NCI-H1417 (cell line): ENCODE results near the gene CLDN6.
"Not testable (repeated sequence)": the region's sequence is repeated elsewhere in the genome, so short reads cannot be mapped to it uniquely, and the experiment has no call there.

Source experiments
- DNase-seq, 3 experiments: peaks; one replicate each; lab custom pipeline; 2025; lab: John Stamatoyannopoulos, UW

Gene CLDN6

GRCh38 chr16:3017794-3018506 lies at the start of gene CLDN6:
TSS of gene CLDN6 (minus strand) at chr16:3018183. CDS start at chr16:3016021, 2,162 bp downstream.
- peak in 1 of 3 experiments; percentile 2 for DNase-seq

- DNase-seq, result no peak
Measured at GRCh38 chr16:3066440-3066748, 48.4 kb upstream of the CLDN6 start.

GRCh38 chr16:3065742-3066439 lies 47.9 kb upstream of the CLDN6 start:
- no peak for DNase-seq

DNA sequence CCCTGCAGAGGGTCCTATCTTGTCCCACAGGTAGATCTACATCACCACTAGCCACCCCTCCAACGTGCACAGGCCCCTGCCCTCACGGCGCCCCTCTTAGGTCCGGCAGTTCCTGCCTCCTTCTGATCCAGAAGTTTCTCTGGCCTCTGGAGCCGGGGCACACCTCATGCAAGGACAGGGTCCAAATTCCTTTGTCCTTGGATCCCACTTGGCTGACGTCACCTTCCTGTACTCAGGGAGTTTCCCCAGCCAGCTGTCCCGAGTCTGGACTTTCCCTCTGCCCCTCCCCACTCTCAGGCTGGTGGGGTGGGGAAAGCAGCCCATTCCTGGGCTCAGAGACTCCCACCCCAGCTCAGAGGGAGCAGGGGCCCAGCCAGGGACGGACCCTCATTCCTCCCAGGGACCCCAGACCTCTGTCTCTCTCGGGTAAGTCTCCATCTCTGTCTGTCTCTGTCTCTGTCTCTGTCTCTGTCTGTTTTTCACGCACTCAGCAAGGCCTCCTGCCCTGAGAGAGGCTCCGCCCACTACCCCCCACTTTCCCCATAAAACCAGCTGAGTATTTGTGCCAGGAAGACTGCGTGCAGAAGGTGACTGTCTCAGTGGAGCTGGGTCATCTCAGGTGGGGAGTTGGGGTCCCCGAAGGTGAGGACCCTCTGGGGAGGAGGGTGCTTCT lies 47.2 kb upstream of the CLDN6 start, which contains the start of gene IL32:
Gene IL32, plus strand, starts transcription at position 572 of the 673 bp plus-strand sequence. CDS start 172 bp downstream, outside the sequence.
- DNase-seq, result no peak

DNA sequence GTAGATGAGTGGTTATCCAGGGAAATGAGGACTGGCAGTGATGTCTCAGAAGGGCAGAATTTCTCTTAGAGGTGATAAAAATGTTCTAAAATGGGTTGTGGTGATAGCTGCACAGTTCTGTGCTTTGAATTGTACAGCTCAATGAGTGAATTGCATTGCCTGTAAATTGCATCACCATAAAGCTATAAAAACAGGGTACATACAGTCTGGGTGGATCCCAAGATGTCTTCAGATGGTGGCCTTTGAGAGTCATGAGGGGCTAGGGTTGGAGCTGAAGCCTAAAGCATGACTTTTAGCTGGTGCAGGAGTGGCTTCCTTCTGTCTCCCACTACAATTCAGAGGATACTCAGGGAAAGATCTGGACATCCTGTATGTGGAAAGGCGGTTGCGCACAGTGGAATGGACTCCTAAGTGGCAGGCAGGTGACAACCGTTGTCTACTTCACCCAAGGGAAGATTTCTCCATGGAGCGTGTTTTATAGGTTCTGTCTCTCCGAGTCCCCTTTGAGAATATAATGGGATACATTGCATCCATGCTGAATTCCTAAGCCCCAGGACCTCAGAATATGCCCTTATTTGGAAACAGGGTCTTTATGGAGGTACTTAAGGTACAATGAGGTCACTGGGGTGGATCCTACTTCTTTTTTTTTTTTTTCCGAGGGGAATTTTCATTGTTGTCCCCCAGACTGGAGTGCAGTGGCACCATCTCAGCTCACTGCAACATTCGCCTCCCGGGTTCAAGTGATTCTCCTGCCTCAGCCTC lies 45.8 kb upstream of the CLDN6 start:
- no peak for DNase-seq

DNA sequence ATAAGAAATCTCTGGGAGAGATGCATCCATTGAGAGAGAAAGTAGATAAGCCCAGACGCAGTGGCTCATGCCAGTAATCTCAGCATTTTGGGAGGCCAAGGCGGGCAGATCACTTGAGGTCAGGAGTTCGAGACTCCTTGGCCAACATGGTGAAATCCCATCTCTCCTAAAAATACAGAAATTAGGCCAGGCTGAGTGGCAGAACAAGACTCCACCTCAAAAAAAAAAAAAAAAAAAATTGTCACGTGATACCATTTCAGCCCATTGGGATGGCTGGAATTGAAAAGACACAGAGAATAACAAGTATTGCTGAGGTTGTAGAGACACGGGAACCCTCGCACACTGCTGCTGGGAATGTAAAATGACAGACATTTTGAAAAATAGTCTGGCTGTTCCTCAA lies 44.6 kb upstream of the CLDN6 start:
- no peak for DNase-seq

DNA sequence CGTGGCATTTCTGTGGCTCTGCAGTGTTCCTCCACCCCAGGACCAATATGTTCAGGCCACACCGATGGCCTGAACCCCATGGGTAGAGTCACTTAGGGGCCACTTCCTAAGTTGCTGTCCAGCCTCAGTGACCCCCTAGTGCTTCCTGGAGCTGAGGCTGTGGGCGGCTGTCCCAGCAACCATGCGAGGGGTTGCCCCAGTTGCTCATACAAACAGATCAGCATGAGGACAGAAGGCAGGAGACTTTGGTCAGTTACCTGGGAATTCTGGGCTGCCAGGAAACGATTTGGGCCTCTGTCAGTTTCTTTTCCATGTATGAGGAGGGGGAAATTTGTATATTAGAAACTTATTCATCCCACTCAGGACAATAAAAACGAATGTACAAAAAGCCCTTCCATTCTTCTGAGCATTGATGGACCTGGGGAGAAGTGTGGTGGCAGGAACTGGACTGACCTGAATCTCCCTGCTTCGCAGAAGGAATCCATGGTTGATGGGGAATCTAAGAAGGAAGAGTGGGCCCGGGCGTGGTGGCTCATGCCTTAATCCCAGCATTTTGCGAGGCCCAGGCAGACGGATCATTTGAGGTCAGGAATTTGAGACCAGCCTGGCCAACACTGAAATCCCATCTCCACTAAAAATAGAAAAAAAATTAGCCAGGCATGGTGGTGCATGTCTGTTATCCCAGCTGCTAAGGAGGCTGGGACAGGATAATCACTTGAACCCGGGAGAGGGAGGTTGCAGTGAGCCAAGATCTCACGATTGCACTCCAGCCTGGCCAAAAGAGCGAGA lies 42.5 kb upstream of the CLDN6 start:
- no peak for DNase-seq

GRCh38 chr16:3059723-3060242 lies 41.8 kb upstream of the CLDN6 start:
- no peak for DNase-seq

GRCh38 chr16:3059041-3059722 lies 41.2 kb upstream of the CLDN6 start:
- DNase-seq, result peak; percentile 81 to 92 (median 87)

DNA sequence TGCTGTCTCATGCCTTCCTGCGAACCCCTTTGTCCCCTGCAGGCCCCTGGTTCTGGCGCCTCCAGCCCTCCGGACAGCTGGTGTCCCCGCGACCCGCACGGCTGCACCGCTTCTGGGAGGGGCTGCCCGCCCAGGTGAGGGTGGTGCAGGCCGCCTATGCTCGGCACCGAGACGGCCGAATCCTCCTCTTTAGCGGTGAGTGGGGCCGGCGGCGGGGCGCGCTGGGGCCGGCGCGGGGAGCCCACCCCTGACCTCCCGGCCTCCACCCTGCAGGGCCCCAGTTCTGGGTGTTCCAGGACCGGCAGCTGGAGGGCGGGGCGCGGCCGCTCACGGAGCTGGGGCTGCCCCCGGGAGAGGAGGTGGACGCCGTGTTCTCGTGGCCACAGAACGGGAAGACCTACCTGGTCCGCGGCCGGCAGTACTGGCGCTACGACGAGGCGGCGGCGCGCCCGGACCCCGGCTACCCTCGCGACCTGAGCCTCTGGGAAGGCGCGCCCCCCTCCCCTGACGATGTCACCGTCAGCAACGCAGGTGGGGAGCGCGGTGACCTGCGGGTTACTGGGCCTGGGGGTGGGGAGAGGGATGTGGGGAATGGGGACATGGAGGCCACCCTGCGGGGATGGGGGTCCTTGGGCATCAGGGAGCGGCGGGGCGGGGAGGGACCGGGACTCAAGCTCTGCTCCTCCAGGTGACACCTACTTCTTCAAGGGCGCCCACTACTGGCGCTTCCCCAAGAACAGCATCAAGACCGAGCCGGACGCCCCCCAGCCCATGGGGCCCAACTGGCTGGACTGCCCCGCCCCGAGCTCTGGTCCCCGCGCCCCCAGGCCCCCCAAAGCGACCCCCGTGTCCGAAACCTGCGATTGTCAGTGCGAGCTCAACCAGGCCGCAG lies 40.4 kb upstream of the CLDN6 start:
- DNase-seq, result peak; percentile 32 to 56 (median 36)

GRCh38 chr16:3057181-3058138 lies 39.5 kb upstream of the CLDN6 start:
- DNase-seq, result no peak

GRCh38 chr16:3056336-3057180 lies 38.6 kb upstream of the CLDN6 start:
- DNase-seq, result no peak

GRCh38 chr16:3055734-3056115 lies 37.7 kb upstream of the CLDN6 start:
- not testable (repeated sequence) for DNase-seq

DNA sequence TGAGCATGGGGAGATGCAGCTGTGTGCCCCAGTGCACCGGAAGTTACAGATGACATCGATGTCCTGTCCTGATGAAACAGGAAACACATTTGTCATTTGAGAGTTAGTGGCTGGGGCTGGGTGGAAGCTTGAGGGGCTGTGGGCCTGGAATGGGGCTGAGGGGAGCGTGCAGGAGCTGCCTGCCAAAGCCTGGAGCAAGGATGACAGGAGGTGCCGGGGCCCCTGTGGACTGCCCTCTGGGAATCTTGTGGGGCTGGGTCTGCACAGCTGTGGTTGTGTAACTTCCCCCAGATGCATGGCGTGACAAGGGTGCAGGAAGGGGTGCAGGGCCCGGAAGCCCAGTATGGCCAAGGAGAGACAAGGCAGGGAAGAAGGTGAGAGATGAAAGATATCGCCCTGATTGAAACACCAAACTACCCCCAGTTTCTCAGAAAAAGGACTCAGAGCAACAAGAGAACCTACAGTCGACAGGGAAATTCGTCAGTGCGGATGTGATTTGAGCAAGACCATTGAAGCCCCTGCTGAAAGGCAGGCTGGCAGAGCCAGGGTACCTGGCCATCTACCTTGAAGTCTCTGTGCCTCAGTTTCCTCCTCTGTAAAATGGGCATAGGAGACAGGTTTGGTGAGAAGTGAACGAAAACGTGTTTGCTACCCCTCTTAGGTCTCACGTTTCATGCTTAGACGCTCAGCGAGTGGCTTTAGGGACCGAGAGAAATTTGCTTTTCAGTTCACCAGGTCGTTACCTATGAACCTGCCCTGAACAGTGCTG lies 37.2 kb upstream of the CLDN6 start:
- DNase-seq, result no peak

GRCh38 chr16:3053330-3053710 lies 35.3 kb upstream of the CLDN6 start:
- DNase-seq, result not testable (repeated sequence)

DNA sequence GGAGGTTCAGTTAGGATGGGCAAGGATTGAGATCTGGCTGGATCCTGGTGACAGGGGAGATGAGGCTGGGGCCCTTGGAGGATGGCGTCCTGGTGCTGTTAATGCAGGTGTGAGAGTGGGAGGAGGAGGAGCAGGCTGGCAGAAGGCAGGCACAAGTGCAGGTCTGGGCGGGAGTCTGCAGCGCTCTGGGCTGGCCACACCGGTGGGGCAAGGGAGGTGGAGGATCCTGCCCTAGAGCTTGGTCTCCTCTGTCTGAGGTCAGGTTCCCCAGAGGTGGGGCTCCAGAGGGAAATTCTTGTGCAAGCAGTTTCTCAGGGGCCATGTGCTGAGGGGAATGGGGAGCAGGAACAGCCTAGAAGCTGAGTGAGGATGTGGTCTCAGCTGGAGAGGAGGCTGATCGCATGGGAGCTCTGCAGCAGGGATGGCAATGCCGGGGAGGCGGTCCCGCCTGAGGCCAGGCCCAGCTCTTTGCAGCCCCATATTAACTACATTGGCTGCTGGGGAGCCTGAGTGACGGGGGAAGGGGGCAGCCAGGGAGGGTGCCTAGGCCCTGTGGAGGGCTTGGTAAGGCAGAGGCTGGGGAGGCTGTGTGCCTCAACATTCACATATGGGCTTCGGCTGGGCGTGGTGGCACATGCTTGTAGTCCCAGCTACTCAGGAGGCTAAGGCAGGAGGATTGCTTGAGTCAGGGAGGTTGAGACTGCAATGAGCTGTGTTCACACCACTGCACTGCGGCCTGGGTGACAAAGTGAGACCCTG lies 34.8 kb upstream of the CLDN6 start:
- not testable (repeated sequence) for DNase-seq
